Fibroblast of villous mesenchyme (primary cell): ENCODE measurements around the gene LACTBL1. TPM values are rescaled to one million over a fixed set of nuclear protein-coding genes. Genes with fewer than 3 reads are reported as not detected.
A peak's percentile ranks its signal among the peaks of the same experiment; 100 is the strongest.
"Not testable (repeated sequence)": the region's sequence is repeated elsewhere in the genome, so short reads cannot be mapped to it uniquely, and the experiment has no call there.

Experiments
- DNase-seq: peaks from one replicate; pipeline ENCODE4 v3.0.0-alpha.2; 2010; ENCODE audit warnings: low read depth
- H3K4me3 ChIP-seq: 2 replicates; pipeline ENCODE4 v1.5.1; 2011; ENCODE audit warnings: low read depth, mild to moderate bottlenecking, low read length
- total RNA-seq: library from RNA; depleted of rRNA; stranded (reverse); fragments of >200 nt; gene quantifications from 2 replicates; pipeline ENCODE4 v1.2.3, GENCODE V29; 2012
- TF ChIP-seq, protein P1 (sequence below): IDR thresholded peaks from 2 replicates; pipeline ENCODE4 v1.5.1; 2012; ENCODE audit warnings: low read depth, mild to moderate bottlenecking, low read length; ENCODE audit not compliant: insufficient read depth

LACTBL1 gene
- total RNA-seq, 1 donor, result not detected

DNA sequence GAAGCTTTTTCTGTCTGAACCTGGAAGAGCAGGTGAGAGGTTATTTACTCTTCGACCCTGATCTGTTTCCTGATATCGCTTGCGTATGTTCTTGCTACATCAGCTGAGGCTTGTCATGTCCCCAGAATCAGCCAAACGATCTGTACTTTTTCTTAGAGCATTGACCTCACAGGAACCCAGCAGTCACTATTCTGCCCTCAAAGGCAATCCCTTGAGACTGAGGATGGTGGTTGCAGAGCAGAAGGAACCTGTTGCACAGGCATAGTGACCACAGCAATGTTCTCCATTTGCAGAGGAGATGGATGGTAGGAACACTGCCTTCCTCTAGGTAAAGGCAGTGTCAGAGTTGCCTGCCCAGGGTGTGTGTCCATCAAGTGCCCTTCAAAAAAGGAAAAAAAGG lies 11.3 kb upstream of the LACTBL1 start:
- no peak for DNase-seq
- H3K4me3 ChIP-seq, result no peak overlapping the region
- TF ChIP-seq, protein P1, sequence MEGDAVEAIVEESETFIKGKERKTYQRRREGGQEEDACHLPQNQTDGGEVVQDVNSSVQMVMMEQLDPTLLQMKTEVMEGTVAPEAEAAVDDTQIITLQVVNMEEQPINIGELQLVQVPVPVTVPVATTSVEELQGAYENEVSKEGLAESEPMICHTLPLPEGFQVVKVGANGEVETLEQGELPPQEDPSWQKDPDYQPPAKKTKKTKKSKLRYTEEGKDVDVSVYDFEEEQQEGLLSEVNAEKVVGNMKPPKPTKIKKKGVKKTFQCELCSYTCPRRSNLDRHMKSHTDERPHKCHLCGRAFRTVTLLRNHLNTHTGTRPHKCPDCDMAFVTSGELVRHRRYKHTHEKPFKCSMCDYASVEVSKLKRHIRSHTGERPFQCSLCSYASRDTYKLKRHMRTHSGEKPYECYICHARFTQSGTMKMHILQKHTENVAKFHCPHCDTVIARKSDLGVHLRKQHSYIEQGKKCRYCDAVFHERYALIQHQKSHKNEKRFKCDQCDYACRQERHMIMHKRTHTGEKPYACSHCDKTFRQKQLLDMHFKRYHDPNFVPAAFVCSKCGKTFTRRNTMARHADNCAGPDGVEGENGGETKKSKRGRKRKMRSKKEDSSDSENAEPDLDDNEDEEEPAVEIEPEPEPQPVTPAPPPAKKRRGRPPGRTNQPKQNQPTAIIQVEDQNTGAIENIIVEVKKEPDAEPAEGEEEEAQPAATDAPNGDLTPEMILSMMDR, result no peak

DNA sequence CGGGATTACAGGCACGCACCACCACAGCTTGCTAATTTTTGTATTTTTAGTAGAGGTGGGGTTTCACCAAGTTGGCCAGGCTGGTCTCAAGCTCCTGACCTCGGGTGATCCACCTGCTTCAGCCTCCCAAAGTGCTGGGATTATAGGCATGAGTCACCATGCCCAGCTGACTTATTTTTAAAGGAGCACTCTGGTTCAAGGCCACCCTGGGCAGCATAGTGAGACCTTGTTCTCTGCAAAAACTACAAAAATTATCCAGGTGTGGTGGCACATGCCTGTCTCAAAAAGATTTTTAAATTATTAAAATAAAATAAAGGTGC lies 7.8 kb upstream of the LACTBL1 start:
- not testable (repeated sequence) for H3K4me3 ChIP-seq, DNase-seq

DNA sequence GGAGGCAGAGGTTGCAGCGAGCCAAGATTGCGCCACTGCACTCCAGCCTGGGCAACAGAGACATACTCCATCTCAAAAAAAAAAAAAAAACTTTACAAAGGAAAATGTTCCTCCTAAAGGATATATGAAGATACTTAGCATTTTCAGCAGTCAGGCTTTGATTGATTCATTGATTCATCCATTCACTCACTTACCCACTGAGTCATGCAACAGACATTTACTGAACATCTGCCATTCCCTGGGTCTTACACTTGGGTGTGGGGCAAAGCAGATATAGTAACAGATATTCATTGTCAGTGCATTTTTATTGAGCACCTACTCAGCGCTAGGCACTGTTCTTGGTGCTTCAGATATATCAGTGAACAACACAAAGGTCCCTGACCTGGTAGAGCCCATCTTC lies 5.6 kb upstream of the LACTBL1 start:
- DNase-seq, result no peak
- TF ChIP-seq, protein P1, result no peak
- H3K4me3 ChIP-seq, result no peak overlapping the region

DNA sequence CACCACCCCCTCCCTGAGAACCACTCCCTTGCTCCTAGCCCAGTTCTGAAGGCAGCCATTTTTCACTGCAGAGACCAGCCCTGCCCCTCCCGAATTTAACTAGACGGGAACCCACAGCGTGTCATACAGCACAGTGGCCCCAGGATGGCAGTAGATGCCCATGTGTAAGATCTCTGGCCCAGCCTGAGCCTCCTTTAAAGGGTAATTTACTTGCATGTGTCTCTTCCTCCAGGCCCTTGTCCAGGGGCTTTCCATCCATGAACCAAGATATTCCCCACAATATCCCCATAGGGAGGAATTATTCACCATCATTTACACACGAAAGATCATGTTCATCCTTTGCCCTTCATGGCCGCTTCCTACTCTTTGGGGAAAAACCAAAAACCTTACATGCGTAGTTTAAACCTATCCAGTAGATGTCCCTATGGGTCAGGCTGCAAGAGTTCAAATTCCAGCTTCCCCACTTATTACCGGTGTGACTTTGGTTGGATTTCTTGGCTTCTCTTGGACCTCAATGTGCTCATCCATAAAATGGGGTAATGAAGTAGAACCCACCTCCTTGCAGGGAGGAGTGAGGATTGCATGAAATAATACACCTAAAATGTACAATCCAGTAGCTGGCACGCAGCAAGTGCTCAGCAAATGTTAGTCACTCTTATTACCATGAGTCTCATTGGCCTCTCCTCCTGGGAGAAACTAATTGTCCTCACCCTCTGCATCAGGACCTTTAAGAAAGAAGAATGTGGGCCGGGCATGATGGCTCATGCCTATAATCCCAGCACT lies 4.0 kb upstream of the LACTBL1 start:
- TF ChIP-seq, protein P1, result peak; percentile 94
- no peak overlapping the region for H3K4me3 ChIP-seq
- peak; percentile 86 for DNase-seq

DNA sequence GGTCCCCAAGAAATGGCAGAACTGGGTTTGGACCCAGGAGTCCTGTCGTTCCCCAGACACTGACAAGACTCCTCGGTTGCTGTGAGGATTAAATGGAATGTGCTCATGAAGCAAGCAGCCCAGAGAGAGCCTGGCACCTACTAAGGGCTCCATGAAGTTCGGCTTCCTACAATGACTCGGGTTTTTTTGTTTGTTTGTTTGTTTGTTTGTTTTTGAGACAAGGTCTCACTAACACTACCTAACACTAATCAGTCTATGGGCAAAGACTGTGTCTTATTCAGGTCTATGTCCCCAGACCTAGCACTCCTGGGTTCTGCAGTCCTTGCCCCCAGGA lies 3.4 kb upstream of the LACTBL1 start:
- no peak overlapping the region for H3K4me3 ChIP-seq
- DNase-seq, result no peak
- TF ChIP-seq, protein P1, result no peak

DNA sequence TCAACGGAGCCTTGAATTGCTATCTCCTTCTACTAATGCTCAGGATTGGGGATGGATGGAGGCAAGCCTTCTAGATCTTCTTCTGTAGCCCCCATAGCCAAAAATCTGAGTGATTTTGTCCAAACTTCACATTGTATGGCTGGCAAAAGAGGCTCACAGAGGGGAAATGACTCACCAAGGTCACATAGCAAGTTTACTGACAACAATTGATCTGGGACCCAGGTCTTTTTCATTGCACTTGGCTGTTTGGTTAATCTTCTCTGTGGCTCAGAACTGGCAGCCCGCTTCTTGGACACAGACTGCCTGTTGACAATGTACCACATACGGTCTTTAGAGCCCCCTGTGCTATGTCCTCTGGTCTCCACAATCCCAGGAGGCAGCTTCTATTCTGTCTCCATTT lies 3.0 kb upstream of the LACTBL1 start:
- H3K4me3 ChIP-seq, result no peak overlapping the region
- peak; percentile 8 for DNase-seq
- TF ChIP-seq, protein P1, result no peak

DNA sequence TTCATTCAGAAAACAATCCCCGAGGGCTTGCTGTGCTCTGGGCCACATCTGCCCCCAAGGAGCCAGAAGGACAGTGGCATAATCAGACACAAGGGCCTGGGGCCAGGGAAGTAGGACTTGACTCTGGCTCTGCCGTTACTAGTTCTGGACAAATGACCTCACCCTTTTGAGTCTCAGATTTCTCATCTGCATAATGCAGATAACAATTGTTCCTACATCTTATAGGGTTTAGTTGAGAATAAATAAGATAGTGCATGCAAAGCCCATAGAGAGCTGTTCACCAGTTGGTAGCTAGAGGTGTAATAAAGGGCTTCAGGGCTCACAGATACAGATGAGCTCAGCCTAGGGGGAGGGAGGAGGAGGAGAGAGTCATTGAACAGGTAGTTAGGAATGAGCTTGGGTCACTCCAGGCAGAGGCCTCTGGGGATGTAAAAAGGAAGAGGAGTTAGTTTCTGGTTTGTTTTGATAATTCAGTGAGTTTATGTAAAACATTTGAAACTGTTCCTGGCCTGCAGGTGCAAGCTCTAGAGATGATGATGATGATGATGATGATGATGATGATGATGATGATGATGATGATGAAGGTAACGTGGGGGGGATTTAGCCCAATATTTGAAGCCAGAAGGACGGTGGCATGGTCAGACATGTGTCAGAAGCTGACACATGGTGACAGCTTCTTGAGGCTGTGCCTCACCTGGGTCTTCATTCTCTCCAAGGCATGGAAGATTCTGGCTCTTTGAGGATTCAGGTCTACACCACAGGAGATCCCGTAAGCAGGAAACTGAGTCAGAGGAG lies 858 bp downstream of the LACTBL1 start:
- TF ChIP-seq, protein P1, result no peak
- H3K4me3 ChIP-seq, result no peak overlapping the region
- DNase-seq, result peak; percentile 20
